HL-60/S4 treated with retinoic acid at 250 ng/mL for 4 days and 3 days (cell line): Measurements from ENCODE around the gene AMT.
"Not testable (repeated sequence)": the region's sequence is repeated elsewhere in the genome, so short reads cannot be mapped to it uniquely, and the experiment has no call there.

Experiments
- in situ Hi-C: fragments of 300-500 bp; cut with MboI; formaldehyde crosslinking; loops from 2 replicates; pipeline ENCODE4 v1.7.0; 2022; ENCODE audit warnings: low sequenced_read_pairs

The AMT gene

DNA sequence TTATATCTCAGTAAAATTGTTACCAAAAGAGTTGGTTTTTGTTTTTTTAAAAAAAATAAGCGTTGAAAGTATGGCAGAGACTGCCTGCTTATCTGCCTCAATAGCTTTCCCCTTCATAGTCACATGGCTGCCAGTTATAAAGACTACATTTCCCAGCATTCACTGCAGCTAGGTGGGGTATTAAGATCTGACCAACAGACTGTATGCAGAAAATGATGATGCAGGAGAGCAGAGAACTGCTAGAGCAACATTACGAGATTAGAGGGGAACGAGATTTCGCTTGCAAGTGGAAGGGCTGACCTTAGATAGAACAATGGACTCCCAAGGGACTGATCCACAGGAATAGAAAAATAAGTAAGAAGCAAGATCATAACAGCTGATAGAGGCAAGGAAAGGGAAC lies 24.8 kb downstream of the AMT start:
- in situ Hi-C loops, result no loop called here

DNA sequence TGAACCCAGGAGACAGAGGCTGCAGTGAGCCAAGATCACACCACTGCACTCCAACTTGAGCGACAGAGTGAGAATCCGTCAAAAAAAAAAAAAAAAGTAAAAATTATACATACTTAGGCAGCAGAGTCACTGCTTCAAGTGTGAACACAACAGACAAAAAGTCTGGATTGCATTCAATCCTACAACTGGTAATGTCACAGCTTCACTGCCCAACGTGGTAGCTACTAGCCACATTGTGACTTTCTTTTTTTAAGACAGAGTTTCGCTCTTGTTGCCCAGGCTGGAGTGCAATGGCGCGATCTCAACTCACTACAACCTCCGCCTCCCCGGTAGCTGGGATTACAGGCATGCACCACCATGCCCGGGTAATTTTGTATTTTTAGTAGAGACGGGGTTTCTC lies 31.0 kb downstream of the AMT start:
- in situ Hi-C loops, result not testable (repeated sequence)

DNA sequence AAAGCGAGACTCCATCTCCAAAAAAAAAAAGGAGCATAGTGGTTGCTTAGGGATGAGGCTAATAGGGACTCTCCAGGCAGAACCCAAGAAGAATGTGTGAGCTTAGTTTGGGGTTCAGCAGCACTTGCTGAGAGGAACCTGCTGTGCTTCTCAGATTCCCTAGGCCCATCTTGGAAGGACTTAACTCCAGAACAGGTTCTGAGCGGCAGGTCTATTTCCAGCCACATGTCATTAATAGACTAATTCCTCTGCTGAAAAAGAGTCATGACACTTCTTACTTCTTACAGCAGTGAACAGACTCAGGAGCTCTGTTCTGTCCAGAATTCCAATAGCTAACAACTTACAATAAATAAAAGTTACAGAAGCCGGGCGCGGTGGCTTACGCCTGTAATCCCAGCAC lies 33.0 kb downstream of the AMT start:
- in situ Hi-C loops, result no loop called here

GRCh38 chr3:49388289-49388820 lies 33.9 kb downstream of the AMT start:
- in situ Hi-C loops, result no loop called here

- in situ Hi-C loops, result no loop called here
These were observed 34.6 kb downstream of the AMT start for GRCh38 chr3:49387721-49388120.

DNA sequence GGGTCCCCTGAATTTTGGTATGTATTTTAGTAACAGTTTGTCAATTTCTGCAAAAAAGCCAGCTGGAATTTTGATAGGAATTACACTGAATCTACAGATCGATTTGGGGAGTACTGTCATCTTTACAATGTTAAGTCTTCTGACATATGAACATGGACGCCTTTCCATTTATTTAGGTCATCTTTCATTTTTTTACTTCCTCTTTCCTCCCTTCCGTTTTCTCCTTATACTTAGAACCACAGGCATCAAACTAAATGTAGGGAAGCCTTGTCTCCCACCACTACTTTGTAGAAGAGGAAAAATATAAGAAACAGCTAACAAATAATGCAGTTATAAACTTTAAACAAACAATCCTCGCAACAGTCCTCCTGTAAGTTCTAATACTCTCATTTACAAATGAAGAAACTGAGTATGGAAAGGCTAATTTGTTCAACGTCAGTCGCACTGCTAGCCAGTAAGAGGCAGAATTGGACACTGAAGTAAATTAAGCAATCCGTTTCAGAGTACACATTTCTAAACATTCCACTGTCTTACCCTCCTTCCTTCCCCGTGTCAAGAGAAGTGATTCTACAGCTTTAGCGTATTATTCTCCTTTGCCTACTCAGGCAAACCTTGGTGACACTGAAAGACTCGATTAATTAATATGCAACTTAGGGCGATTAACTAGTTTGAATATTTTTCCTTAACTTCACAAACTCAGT lies 36.1 kb downstream of the AMT start:
- in situ Hi-C loops, result no loop called here

- in situ Hi-C loops, result no loop called here
These were observed 36.7 kb downstream of the AMT start for GRCh38 chr3:49385617-49386016.

DNA sequence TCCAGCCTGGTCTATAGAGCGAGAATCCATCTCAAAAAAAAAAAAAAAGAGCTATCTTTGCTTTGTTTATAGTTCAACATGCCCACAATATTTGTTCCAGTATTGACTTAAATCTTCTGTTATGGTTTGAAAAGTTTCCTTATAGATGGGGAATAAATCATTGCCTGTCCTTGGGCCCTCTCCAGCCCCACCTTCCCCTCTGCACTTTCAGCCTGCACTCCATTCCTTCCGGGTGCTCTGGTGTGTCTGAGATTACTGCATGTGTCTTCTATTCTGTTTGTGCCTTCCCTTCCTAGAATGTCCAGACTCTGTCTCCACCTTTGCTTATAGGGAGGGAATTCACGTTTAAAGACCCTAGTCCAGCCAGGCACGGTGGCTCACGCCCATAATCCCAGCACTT lies 38.9 kb downstream of the AMT start:
- in situ Hi-C loops, result no loop called here

- in situ Hi-C loops, result no loop called here
These were observed 43.9 kb downstream of the AMT start for GRCh38 chr3:49378249-49378895.

GRCh38 chr3:49377483-49377882 lies 44.8 kb downstream of the AMT start:
- in situ Hi-C loops, result no loop called here

DNA sequence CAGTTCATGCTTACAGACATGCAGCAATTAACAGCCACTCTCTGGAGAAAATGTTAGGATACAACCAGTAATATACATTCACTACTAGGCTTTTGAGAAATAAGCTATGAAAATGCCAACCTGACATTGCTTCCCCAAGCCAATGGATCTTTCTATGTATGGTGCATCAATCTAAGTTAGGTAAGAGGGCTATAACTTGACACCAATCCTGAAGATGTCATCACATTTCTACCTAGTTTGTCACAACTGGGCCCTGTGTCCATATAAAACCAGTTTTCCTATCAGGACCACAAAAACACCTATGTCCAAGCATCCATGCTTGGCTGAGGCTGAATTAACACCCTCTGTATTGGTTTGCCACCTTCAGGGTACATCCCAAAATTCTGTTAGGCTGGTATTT lies 50.3 kb downstream of the AMT start:
- in situ Hi-C loops, result no loop called here

DNA sequence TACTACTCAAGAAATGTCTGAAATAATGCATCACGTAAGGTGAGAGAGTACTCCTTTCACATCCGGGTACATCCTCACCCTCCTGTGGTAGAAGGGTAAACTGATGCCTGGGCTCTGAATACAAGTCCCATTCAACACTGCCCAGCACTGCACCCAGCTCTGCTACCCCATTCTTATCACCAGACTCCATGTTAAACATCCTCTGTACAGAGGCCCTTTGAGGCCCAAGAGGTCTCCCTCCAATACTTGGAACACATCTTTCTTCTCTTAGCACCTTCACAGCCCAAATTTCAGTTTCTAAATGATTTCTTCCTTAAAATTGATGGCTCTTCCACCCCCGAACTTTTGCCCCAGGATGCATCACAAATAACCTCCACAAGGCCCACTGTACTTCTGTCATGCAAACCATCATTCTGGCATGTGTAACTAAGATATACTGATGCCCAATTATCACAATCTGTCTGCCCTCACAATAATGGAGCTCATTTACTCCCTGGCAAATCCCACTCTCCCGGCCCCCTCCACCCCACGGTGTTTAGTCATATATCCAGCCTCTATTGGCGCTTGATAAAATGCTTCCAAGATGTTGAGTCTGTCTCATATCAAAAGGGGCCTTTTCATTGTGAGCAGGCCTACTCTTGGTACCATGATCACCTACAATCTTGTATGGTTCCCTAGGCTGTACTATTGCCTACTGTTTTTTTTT lies 51.5 kb downstream of the AMT start:
- in situ Hi-C loops, result no loop called here
